Cerebellar nuclear complex (tissue), 1 donor: ENCODE data around the gene MTCL3.

Experiments
- DNase-seq, 2 experiments: peaks; one replicate each; lab custom pipeline; 2025; lab: John Stamatoyannopoulos, UW

The MTCL3 gene

GRCh38 chr6:127468936-127469335 is 50.2 kb downstream of the MTCL3 start:
- no peak for DNase-seq

- no peak for DNase-seq
Measured at GRCh38 chr6:127466416-127466815, 52.7 kb downstream of the MTCL3 start.

DNA sequence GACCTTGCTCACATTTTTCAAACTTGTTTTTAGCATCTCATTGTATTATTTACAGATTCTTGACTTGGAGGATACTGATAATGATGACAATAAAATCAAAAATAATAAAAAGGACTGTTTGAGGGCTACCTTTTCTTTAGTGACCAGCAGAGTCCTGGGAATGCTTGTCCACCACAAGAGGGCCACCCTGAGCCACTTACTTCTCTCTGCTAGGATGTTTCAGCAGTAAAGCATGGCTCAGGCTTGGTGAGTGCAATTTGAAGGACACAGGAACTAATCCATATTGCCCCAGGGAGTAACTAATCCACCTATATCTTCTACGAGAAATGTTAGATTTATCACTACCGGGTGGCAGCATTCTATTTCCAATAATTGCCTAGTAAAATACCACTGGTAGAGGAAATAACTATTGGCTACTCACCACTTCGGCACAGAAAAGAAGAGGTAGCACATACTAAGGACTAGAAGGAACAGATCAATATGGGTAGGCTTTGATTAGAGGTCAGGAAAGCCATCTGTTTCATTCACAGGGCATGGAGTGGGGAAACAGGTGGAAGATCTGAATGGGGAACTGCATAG is 54.2 kb downstream of the MTCL3 start:
- peak in 1 of 2 experiments; percentile 14 for DNase-seq

DNA sequence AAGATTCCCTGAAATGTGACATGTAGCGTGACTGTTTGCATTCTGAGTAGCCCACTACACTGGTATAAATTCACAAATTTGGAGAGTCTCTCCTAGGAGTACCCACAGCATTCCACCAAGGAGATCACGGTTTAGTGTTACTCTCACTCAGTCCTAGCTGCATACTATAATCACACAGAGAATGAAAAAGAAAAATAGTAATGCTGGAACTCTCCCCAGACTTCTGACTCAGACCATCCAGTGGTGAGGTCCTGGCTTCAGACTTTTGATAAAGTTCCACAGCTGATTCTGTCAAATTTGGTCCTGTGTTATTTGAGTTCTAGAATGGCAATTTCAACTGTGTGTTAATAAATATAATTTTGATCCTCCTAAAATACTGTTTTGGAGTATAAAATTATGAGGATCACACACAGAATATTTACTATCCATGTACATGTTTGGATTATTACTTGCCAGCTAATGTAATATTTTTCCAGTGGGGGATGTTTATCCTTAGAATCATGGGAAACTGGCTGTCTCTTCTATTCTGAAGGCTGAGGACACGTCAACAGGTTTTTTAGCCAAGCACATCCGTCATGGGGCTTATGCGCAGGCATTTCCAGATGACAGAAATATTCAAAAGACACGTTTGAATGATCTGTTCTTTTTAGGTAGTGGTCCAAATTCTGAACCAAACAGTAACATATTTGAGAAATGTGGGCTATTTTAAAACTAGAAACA is 54.8 kb downstream of the MTCL3 start:
- no peak for DNase-seq

DNA sequence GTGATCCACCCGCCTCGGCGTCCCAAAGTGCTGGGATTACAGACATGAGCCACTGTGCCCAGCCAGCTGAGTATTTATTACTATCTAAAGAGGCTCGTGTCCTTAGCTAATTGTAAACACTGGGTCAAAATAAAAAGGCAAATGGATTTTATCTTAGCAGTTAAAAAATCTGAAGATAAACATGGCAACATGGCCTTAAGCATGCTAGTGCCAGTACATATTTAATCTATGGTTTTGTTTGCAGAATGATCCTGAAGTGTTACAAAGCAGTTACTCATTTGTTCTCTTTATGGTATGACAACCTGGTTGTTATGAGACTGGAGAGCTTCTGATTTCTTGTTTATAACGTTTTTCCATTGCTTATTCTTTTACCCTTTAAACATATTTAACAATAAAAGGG is 56.1 kb downstream of the MTCL3 start:
- DNase-seq: no peak

DNA sequence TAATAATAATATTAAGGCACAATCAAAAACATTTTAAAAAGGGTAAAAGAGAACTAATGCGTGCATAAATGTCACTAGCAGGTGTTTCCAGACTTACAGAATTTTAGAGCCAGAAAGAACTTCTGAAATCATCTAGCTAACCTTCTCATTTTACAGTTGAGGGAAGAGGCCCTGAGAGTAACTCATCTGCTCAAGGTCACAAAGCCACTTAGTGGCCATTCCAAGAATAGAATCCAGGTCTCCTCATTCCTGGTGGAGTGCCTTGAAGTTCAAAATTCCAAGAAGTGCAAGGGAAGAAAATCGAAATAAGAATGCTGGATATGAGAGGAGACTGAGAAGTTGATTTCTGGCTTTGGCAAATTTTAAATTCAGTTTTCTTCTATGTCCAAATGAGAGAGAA is 56.8 kb downstream of the MTCL3 start:
- DNase-seq: no peak

DNA sequence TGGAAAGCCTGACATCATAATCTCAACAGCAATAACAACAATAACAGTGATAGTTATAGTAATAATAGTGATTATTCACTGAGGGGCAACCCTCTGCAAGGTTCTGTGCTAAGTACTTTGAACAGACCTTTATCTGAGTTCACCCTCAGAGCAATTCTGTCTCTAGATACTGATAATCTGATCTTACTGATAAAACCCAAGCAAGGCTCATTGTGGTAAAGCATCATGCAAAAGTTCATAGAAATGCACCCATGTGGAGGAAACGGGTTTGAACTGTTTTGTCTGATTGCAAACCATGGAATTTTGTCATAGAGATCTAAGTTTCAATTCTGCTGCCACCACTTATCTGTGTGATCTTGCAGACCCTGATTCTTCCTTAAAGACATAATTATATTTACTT is 58.7 kb downstream of the MTCL3 start:
- no peak for DNase-seq

DNA sequence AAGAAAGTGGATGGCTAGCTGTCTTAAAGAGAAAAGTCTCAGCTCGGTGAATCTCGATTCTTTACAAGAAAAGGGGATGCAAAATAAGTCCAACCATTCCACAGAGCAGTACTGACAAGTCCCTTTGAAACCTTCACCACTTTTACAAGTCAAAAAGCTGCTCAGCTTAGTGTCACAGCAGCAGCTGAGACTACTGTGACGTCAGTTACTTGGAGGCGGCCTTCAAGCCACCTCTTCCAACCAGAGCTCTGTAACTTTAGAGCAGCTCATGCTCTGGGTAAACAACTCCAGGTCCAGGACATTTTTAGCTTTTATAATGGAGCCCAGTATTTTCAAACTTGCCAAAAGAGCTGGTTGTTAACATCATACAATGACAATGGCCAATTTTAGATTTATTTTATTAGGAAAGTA is 59.9 kb downstream of the MTCL3 start, which contains the start of gene KIAA0408:
Gene KIAA0408, minus strand, starts transcription at position 159 of the 411 bp plus-strand sequence. CDS start 5,408 bp downstream, outside the sequence.
- no peak for DNase-seq

GRCh38 chr6:127458817-127459216 is 60.3 kb downstream of the MTCL3 start:
- DNase-seq: no peak

GRCh38 chr6:127458222-127458621 is 60.9 kb downstream of the MTCL3 start:
- DNase-seq: no peak

GRCh38 chr6:127457456-127458064 is 61.6 kb downstream of the MTCL3 start:
- DNase-seq: no peak

DNA sequence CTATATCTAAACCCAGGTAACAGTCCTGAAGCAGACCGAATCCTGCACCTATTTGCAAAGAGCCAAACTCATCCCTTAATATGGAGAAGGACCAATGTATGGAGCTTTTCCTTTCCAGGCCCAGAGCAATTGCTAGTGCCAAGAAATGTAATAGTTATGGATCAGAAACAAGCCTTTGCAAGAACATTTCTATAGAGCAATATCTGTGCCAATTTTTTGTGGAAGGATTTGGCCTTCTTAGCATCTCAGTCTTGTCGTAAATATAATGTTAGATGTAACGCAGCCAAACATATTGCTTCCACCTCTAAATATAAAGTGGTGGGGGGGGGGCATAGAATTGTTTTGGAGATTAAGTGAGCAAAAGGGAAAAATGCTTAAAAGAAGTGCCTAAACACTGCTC is 62.7 kb downstream of the MTCL3 start:
- DNase-seq: no peak

DNA sequence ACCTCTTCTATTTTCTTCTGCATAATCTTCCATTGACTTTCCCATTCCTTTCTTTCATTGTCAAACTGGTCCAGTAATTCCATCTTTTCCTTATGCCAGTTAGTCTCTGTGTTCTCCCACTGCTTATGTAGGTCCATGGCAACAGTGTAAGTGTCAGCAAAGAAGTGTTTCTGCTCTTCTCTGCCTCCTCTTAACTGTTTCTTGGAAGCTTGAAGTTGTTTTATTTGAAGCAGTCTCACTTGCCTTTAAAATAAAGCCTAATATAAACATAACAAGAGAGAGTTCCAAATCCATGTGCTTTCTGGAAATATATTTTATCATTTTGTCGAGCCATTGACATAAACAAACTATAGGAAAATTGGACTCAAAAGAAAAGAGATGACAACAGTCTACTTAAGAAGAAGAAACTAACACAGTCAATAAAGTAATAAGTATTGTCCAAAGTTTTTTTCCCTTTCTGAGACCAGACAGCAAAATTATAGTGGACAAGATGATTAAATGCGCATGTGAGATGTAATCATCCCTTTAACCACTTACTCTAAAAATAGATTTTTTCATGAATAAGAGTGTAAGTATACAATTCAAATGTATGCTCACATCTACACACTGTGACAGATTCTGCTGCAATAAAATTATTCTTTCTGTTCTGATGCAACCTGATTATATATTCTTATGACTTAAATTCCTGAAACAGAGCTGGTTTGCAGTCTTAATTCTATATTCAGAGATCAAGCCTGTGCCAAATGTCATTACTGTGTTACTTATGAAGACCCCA is 65.1 kb downstream of the MTCL3 start:
- DNase-seq: no peak

DNA sequence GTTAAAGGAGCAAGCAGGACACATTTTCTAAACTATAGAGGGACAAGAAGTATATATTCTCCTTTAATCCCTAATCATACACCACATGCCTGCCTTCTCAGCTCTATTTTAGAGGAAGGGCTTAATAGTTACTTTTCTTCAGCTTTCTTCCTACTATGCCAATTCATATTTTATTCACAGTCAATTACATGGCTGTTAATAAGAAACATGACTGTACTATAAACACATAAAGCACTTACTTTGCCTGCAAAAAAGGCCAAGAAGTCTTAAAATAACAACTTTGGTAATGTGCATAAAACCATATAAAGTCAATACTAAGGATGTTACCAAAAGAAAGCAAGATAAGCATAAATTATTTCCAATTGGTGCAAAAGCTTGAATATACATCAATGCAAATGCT is 66.3 kb downstream of the MTCL3 start:
- no peak for DNase-seq

- DNase-seq: no peak
Measured at GRCh38 chr6:127451388-127451787, 67.7 kb downstream of the MTCL3 start.

DNA sequence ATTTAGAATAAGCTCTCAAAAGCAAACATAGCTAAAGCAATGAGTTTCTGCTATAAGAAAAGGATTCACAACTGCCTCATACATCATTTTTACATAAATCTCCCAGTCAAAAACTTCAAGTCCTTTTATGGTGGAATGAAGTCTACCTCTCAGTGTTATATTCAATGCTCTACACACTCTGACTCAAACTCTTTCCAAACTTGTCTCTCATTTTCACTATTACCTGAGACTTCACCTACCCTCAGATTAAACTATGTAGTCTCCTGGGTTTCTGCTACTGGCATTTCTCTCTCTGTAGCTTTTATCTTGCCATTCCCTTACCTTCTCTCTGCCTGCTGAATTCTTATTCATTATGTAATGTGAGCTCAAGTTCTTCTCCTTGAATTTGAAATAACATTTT is 71.4 kb downstream of the MTCL3 start:
- no peak for DNase-seq

GRCh38 chr6:127446356-127446755 is 72.8 kb downstream of the MTCL3 start:
- DNase-seq: no peak

DNA sequence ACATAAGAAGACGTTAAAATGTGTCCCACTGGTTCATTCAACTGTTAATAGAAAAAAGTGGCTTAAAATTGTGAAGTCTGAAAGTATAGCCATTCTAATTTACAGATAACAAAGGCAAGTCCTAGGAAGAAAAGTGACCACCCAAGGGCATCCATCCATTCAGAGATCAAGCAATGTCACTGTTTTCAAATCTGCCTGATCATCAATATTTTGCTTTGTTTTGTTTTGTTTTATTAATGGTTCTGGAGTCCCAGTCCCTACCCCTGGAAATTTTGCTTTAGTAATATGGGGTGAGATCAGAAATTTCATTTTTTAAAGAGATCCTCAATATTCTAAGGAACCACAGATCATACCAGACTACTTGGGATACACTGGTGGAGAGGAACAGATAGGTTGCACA is 77.3 kb downstream of the MTCL3 start:
- no peak for DNase-seq

GRCh38 chr6:127439718-127440117 is 79.4 kb downstream of the MTCL3 start:
- DNase-seq: no peak

- DNase-seq: no peak
Measured at GRCh38 chr6:127436578-127437110, 82.5 kb downstream of the MTCL3 start.

- DNase-seq: no peak
Measured at GRCh38 chr6:127435626-127436220, 83.4 kb downstream of the MTCL3 start.

- no peak for DNase-seq
Measured at GRCh38 chr6:127434651-127435050, 84.5 kb downstream of the MTCL3 start.
